Esophagus squamous epithelium (tissue), 4 donors: ENCODE results near the gene SERGEF.

ENCODE experiments used
- CTCF ChIP-seq, 6 experiments: fragments of 450-650 bp in 4 of 6; fragments of 200-600 bp in 2 of 6; sonication (generic) in 2 of 6; IDR thresholded peaks; one replicate each; pipeline ENCODE4 v1.5.1; 2016 to 2019; ENCODE audit warnings: antibody characterized with exemption in 6 of 6, mild to moderate bottlenecking in 4 of 6, moderate library complexity in 4 of 6
- POLR2A ChIP-seq, 4 donors: fragments of 450-650 bp; IDR thresholded peaks; one replicate each; pipeline ENCODE4 v1.6.1; 2017; ENCODE audit warnings: antibody characterized with exemption in 4 of 4, mild to moderate bottlenecking in 4 of 4, moderate library complexity in 3 of 4

- TF ChIP-seq CTCF (IDR thresholded peaks at IDR 0.05) (no peak), POLR2A (IDR thresholded peaks at IDR 0.05) (no peak)
Observed at GRCh38 chr11:17952487-17952886, 60.4 kb downstream of the SERGEF start.
